HG03575 (cell line): Measurements from ENCODE around the gene PMEL.
A peak's percentile ranks its signal among the peaks of the same experiment; 100 is the strongest.
"Not testable (repeated sequence)": the region's sequence is repeated elsewhere in the genome, so short reads cannot be mapped to it uniquely, and the experiment has no call there.

Experiments
- ATAC-seq: cut with Tn5 transposase; IDR thresholded peaks from one replicate; pipeline ENCODE4 v1.9.1; 2021; ENCODE audit not compliant: unreplicated experiment, insufficient number of reproducible peaks, low FRiP score; ENCODE audit errors: extremely low read depth

The PMEL gene

DNA sequence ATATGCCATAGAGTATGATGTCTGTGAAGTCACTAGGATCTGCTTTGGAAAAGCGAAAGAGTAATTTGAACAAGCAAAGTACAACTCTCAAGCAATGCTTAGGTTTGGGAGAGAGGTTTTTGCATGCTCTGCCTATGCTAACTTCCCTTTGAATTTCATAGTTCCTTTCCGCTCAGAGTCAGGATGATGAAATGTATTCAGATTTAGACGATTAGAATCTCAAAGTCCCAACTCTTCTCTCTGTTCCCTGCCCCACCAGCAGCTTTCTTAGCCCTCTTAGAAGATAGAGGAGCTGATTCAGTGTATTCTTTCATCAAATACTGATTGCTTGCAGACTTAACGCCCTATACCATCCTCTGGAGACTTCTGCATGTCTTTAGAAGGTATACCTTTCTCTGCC lies 19.5 kb upstream of the PMEL start:
- ATAC-seq = no peak

GRCh38 chr12:55984861-55985260 lies 19.0 kb upstream of the PMEL start:
- ATAC-seq = no peak

DNA sequence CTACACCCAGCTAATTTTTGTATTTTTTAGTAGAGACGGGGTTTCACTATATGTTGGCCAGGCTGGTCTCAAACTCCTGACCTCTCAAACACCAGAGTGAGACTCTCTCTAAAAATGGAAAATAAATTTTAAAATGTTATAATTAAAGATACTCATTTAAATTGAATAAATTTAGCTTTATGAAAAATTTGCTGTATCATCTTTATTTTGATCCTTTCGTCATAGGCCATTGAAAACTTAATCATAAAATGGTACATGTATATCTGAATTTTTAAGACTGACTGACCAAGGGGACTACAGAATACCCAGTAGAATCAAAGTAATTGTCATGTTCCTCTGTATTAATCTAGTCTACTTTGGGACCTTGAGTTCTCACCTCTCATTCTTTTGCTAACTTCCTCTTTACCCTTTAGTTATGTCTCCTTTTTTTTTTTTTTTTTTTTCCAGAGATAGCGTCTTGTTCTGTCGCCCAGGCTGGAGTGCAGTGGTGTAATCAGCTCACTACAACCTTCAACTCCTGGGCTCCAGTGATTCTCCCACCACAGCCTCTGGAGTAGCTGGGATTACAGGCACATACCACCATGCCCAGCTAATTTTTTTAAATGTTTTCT lies 17.5 kb upstream of the PMEL start:
- no peak for ATAC-seq

DNA sequence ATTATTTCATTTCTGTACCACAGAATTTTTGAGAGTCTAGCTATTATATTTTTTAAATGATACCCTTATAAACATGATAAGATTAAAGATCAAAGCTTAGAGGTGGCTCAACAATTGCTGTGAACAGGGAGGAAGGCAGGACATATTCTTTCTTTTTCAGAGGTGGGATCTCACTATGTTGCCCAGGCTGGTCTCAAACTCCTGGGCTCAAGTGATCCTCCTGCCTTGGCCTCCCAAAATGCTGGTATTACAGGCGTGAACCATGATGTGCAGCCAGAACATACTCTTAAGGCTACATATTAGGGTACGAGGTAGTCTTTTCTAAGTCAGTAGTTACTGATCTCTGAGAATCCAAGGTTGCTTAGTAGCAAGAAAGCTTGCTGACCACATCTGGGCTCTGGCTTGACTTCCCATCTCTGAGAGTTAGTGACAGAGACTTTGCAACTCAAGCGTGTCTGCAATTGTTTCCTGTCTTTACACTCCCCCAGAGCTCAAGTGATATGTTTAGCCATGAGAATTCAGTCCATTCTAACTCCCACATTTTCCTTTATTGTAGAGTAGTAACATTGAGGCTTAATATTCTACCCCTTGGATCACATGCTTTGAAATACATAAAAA lies 16.6 kb upstream of the PMEL start:
- no peak for ATAC-seq

DNA sequence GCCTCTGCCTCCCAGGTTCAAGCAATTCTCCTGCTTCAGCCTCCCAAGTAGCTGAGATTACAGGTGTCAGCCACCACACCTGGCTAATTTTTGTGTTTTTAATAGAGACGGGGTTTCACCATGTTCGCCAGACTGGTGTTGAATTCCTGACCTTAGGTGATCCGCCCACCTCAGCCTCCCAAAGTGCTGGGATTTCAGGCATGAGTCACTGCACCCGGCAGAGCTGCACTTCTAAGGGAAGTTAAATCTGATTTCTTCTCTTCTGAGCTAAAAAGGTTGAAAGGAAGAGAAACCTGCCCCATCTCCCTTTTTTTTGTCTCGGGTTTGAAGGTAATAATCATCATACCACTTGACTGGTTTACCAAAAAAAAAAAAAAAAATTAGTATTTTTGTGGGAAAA lies 16.0 kb upstream of the PMEL start:
- ATAC-seq = not testable (repeated sequence)

GRCh38 chr12:55979069-55979468 lies 13.2 kb upstream of the PMEL start:
- no peak for ATAC-seq

GRCh38 chr12:55978393-55978792 lies 12.6 kb upstream of the PMEL start:
- no peak for ATAC-seq

DNA sequence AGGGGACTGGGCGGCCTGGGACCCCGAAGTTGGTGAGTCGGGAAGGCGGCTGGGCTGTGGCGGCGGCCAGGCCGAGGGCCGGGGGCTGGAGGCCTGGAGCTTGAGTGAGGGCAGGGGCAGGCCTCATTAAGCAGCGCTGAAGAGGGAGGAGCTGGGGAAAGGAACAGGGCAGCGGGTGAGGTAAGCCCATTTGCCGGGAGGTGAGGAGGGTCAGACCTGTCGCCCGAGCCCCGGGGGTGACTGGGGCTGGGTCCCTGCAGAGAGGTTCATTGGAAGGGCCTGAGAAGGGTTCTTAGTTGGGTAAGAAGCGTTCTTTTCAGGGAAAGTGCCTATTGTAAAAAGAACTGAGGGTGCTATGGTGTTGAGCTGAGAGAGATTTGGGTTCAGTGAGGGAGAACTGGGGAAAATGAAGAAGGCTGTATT lies 8.5 kb upstream of the PMEL start:
- ATAC-seq = no peak

- ATAC-seq = peak; percentile 90
Observed at GRCh38 chr12:55973599-55974307, 7.9 kb upstream of the PMEL start, which contains the start of gene RAB5B. Gene RAB5B, plus strand, starts transcription at chr12:55974078. Its CDS starts 12,883 bp downstream, at chr12:55986961.

DNA sequence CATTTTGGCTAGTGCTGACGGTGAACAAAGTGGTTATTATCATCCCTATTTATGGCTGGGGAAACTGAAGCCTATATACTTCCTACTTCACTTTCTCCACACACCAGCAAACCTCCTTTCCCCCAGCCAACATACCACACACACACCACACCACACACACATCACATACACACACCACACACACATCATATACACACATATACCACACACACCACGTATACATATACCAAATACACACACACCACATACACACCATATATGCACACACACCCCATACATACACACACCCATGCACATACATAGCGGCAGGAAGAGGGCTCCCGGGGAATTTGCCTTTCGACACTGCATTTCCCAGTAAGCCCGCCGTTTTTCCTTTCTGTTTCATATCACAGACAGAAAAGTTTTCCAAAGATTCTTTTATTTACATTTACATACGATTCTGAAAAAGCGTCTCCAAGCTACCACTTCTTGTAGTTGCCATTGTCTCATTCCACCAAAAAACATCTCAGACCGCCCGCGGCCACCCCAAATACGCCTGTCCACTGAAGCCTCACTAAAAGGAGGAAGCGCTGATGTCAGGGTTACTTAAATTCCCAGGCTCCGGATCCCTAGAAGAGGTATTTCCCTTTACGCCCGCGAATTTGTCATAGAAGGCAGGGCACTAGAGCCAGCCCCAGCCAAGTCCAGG lies 7.2 kb upstream of the PMEL start:
- no peak for ATAC-seq

DNA sequence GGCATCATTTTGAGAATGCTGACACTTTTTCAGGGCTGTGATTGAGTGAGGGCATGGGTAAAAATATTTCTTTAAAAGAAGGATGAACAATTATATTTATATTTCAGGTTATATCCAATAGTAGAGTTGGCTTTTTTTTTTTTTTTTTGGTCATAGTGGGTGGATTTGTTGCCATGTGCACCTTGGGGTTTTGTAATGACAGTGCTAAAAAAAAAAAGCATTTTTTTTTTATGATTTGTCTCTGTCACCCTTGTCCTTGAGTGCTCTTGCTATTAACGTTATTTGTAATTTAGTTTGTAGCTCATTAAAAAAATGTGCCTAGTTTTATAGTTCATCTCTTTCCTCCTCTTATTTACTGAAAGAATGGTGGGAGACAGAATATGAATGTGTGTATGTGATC lies 6.6 kb upstream of the PMEL start:
- ATAC-seq = no peak

DNA sequence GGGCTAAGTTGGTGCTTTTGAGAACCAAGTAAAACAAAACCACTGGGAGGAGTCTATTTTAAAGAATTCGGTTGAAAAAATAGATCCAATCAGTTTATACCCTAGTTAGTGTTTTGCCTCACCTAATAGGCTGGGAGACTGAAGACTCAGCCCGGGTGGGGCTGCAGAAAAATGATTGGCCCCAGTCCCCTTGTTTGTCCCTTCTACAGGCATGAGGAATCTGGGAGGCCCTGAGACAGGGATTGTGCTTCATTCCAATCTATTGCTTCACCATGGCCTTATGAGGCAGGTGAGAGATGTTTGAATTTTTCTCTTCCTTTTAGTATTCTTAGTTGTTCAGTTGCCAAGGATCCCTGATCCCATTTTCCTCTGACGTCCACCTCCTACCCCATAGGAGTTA lies 6.2 kb upstream of the PMEL start:
- no peak for ATAC-seq

- no peak for ATAC-seq
Observed at GRCh38 chr12:55970775-55971174, 4.9 kb upstream of the PMEL start.

DNA sequence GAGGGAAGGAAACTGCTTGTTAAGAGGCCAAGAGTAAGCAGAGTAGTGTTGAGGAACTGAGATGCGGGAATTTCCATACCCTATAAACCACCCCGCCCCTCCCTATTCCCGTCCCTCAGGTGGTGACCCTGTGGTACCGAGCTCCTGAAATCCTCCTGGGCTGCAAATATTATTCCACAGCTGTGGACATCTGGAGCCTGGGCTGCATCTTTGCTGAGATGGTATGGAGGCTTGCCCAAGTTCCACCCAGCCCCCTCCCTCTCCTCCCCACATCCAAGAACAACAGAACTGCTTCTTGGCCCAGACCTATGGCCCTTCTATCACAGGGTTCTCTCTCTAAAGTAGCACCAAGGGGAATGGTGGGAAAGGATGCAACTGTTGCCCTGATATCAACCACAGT lies 3.5 kb upstream of the PMEL start:
- ATAC-seq = no peak

- ATAC-seq = peak; percentile 40
Observed at GRCh38 chr12:55966408-55967281, 803 bp upstream of the PMEL start, which contains the start of gene CDK2. Gene CDK2, plus strand, starts transcription at chr12:55966830. Its CDS starts 179 bp downstream, at chr12:55967009.

DNA sequence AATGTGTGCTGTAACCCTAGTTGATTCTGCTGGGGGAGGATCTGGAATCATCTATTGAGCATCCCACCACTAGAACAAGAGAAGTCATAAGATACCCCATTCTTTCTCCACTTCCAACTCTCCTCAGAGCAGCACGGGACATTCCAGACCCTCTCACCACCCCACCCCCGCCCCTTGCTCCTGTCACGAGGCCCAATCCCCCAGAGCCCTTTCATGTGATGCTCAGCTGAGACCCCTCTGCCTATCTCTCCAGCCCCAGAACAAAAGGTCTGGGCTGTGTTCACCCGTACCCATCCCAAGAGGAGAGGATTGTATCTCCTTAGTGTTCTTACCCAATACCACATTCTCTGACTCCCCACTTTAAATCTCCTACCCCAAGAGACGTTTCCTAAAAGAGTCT lies 602 bp downstream of the PMEL start:
- no peak for ATAC-seq

DNA sequence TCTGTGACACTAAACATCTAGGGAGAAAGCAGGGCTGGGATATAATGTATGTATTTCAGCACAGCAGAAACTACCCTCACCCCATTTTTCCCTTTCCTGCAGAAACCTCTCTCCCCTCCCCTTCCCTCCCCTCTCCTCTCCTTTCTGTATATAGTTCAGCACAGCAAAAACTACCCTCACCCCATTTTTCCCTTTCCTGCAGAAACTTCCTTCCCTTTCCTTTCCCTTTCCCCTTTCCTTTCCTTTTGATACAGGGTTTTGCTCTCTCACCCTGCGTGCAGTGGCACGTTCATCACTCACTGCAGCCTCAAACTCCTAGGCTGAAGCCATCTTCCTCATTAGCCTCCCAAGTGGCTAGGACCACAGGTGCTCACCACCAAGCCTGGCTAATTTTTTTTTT lies 2.1 kb downstream of the PMEL start:
- ATAC-seq = no peak

- no peak for ATAC-seq
Observed at GRCh38 chr12:55957106-55957859, 8.6 kb downstream of the PMEL start.
